ENCODE data around the gene SELPLG.
"Not testable (repeated sequence)": the region's sequence is repeated elsewhere in the genome, so short reads cannot be mapped to it uniquely, and the experiment has no call there.

Gene SELPLG

GRCh38 chr12:108620236-108620879 is 13.3 kb downstream of the SELPLG start:
- Histone ChIP-seq H3K36me3 (replicated peaks) (no peaks in the 10 kb centered on the region), H3K27ac (no peak overlapping the region), H3K27me3 (replicated peaks) (no peaks in the 10 kb centered on the region), H3K4me3 (ENCODE audit: low read depth, low read length) (no peak overlapping the region)
- TF ChIP-seq, protein P1, sequence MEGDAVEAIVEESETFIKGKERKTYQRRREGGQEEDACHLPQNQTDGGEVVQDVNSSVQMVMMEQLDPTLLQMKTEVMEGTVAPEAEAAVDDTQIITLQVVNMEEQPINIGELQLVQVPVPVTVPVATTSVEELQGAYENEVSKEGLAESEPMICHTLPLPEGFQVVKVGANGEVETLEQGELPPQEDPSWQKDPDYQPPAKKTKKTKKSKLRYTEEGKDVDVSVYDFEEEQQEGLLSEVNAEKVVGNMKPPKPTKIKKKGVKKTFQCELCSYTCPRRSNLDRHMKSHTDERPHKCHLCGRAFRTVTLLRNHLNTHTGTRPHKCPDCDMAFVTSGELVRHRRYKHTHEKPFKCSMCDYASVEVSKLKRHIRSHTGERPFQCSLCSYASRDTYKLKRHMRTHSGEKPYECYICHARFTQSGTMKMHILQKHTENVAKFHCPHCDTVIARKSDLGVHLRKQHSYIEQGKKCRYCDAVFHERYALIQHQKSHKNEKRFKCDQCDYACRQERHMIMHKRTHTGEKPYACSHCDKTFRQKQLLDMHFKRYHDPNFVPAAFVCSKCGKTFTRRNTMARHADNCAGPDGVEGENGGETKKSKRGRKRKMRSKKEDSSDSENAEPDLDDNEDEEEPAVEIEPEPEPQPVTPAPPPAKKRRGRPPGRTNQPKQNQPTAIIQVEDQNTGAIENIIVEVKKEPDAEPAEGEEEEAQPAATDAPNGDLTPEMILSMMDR (IDR thresholded peaks at IDR 0.05; ENCODE audit: low read depth, low read length, missing control alignments), result no peak
- no peak for DNase-seq
- in situ Hi-C loops (cut with HindIII; ENCODE audit: low pct_ligation_motif_present, low sequenced_read_pairs), result no loop called here

DNA sequence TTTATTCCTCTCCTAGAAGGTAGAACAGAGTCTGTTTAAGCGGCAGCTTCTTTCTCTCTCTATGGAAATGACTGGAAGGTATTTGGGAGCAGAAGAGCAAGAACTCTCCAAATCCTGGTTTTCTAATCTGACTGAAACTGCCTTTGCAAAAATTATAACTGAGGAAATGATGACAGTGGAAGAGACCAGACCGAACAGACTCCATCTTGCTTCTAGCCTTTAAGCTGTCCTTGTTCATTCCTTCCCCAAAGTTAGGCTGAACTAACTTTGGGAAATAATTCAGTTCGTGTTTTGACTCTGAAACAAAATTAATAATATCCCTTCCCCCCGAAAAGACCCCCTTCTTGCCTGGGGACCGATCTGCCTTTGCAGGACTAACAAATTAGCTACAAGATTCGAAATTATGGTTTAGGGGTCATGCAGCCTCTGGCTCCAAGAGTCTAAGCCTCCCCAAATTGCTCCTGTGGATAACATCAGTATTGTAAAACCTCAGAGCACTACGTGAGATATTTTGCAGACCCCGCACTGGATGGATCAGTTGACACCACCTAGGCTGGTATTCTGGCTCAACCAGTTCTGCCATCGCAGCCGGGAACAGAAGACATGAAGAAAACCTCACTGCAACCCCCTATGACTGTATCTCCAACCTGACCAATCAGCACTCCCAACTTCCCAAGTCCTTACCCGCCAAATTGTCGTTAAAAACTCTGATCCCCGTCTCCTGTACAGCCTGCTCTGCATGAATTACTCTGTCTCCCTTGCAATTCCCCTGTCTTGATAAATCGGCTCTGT is 14.1 kb downstream of the SELPLG start:
- no peak for DNase-seq
- in situ Hi-C loops (cut with HindIII; ENCODE audit: low pct_ligation_motif_present, low sequenced_read_pairs), result no loop called here
- Histone ChIP-seq H3K4me3 (ENCODE audit: low read depth, low read length) (no peak overlapping the region), H3K36me3 (replicated peaks) (no peaks in the 10 kb centered on the region), H3K27ac (no peak overlapping the region), H3K27me3 (replicated peaks) (no peaks in the 10 kb centered on the region)
- TF ChIP-seq, protein P1 (IDR thresholded peaks at IDR 0.05; ENCODE audit: low read depth, low read length, missing control alignments), result no peak

DNA sequence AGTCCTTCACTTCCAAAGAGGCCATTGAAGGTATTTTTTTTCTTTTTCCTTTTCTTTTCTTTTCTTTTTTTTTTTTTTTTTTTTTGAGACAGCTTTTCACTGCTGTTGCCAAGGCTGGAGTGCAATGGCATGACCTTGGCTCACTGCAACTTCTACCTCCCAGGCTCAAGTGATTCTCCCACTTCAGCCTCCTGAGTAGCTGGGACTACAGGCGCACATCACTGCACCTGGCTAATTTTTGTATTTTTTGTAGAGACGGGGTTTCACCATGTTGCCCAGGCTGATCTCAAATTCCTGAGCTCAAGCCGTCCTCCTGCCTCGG is 14.8 kb downstream of the SELPLG start:
- H3K27ac ChIP-seq; H3K4me3 ChIP-seq (ENCODE audit: low read depth, low read length); DNase-seq; H3K36me3 ChIP-seq (replicated peaks); in situ Hi-C loops (cut with HindIII; ENCODE audit: low pct_ligation_motif_present, low sequenced_read_pairs); H3K27me3 ChIP-seq (replicated peaks): not testable (repeated sequence)

- Histone ChIP-seq H3K36me3 (replicated peaks) (no peaks in the 10 kb centered on the region), H3K27me3 (replicated peaks) (no peaks in the 10 kb centered on the region), H3K27ac (no peak overlapping the region), H3K4me3 (ENCODE audit: low read depth, low read length) (no peak overlapping the region)
- peak; percentile 73 for DNase-seq
- TF ChIP-seq, protein P1 (IDR thresholded peaks at IDR 0.05; ENCODE audit: low read depth, low read length, missing control alignments), result peak; percentile 96
- in situ Hi-C loops (cut with HindIII; ENCODE audit: low pct_ligation_motif_present, low sequenced_read_pairs), result no loop called here
Observed at GRCh38 chr12:108618079-108618952, 15.4 kb downstream of the SELPLG start.

DNA sequence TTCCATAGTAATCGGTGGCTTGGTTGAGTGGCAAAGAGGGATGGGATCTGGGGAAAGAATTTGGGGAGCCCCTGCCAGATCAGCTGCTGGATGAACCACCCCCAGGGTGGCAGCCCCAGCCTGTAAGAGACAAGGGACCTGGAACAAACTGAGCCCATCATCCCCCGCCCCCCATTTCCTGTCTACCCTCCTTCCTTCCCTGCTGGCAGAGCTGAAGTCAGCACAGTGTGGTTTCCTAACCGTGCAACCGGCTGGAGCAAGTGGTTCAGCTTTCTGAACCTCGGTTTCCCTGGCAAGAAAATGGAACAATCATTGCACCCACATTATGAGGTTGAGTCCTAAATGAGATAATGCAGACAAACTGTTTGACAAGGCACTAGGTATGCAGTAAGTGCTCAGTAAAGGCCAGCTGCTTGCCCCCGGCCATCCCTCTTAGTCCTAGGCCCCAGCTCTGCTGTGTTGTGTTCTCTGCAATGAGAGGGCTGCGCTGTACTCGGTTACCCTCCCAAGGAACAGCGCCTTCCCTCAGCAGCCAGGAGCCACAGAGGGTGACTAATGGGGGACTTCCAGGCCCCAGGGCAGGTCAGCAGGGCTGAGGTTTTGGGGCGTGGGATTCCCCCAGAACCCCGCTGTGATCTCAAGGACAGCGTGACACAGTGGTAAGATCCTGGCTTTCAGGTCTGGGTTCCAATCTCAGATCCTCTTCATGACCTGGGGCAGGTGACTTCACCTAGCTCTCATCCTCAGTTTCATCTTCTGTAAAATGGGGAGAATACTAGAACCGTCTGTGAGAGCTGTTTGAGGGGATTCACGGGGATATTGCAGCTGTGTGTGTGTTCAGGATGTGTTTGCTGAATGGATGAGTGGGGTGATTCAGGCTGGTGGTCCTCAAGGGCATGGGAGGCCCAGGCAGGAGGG is 16.5 kb downstream of the SELPLG start:
- Histone ChIP-seq H3K4me3 (ENCODE audit: low read depth, low read length) (no peak overlapping the region), H3K27me3 (replicated peaks) (no peaks in the 10 kb centered on the region), H3K27ac (no peak overlapping the region), H3K36me3 (replicated peaks) (no peaks in the 10 kb centered on the region)
- TF ChIP-seq, protein P1 (IDR thresholded peaks at IDR 0.05; ENCODE audit: low read depth, low read length, missing control alignments), result no peak
- in situ Hi-C loops (cut with HindIII; ENCODE audit: low pct_ligation_motif_present, low sequenced_read_pairs), result no loop called here
- peak; percentile 37 for DNase-seq

Measured in brain microvascular endothelial cell (primary cell).